Natural killer cell (primary cell): ENCODE measurements around the gene RAB8A. TPM values are rescaled to one million over a fixed set of nuclear protein-coding genes. Genes with fewer than 3 reads are reported as not detected.
A peak's percentile ranks its signal among the peaks of the same experiment; 100 is the strongest.

Source experiments
- ATAC-seq, 3 donors: fragments of 150-1000 bp in 2 of 3; fragments of 200-7000 bp in 1 of 3; cut with Tn5 transposase; 1 replicate in 1 of 3; 2 replicates in 2 of 3; pipeline ENCODE4 v1.10.0; 2021; ENCODE audit warnings: mild to moderate bottlenecking in 2 of 3, moderate library complexity in 2 of 3
- DNase-seq, 2 donors: peaks; one replicate each; pipeline versions ENCODE4 v3.0.0 to v3.0.0-alpha.2; 2013 to 2021; ENCODE audit warnings: mixed read lengths in 1 of 2
- H3K27ac ChIP-seq: one replicate; pipeline ENCODE4 v1.5.1; 2013; ENCODE audit warnings: mild to moderate bottlenecking, low read length
- H3K27me3 ChIP-seq: one replicate; pipeline ENCODE4 v1.6.1; 2013; ENCODE audit warnings: low read length; ENCODE audit not compliant: control insufficient read depth, insufficient read depth
- H3K36me3 ChIP-seq: one replicate; pipeline ENCODE4 v1.6.1; 2013; ENCODE audit warnings: low read length; ENCODE audit not compliant: control insufficient read depth, insufficient read depth
- H3K4me1 ChIP-seq: one replicate; pipeline ENCODE4 v1.6.1; 2013; ENCODE audit warnings: low read length; ENCODE audit not compliant: control insufficient read depth, insufficient read depth
- H3K4me3 ChIP-seq: one replicate; pipeline ENCODE4 v1.5.1; 2013; ENCODE audit warnings: low read length
- H3K9me3 ChIP-seq: one replicate; pipeline ENCODE4 v1.6.1; 2013; ENCODE audit warnings: low read length; ENCODE audit not compliant: control insufficient read depth, insufficient read depth
- H3K27ac Mint-ChIP-seq, 2 donors: one replicate each; pipeline ENCODE4 v1.8.0; 2022; ENCODE audit warnings: mild to moderate bottlenecking in 2 of 2, mixed read lengths in 2 of 2, moderate library complexity in 1 of 2
- H3K27me3 Mint-ChIP-seq, 2 donors: one replicate each; pipeline ENCODE4 v1.8.0; 2022; ENCODE audit warnings: low read depth in 2 of 2, mixed read lengths in 2 of 2
- H3K36me3 Mint-ChIP-seq: one replicate; pipeline ENCODE4 v1.8.0; 2022; ENCODE audit warnings: mixed read lengths
- H3K4me1 Mint-ChIP-seq, 2 donors: one replicate each; pipeline ENCODE4 v1.8.0; 2022; ENCODE audit warnings: mixed read lengths in 2 of 2
- H3K4me3 Mint-ChIP-seq: one replicate; pipeline ENCODE4 v1.8.0; 2022; ENCODE audit warnings: mild to moderate bottlenecking, moderate library complexity, mixed read lengths
- H3K9me3 Mint-ChIP-seq, 2 donors: one replicate each; pipeline ENCODE4 v1.8.0; 2022; ENCODE audit warnings: mixed read lengths in 2 of 2
- CTCF ChIP-seq: fragments of 200-600 bp; IDR thresholded peaks from one replicate; pipeline ENCODE4 v1.8.0; 2022; ENCODE audit warnings: antibody characterized with exemption
- WGBS: methylation state at CpG from one replicate; pipeline ENCODE4 v1.1.7; 2013; ENCODE audit warnings: missing lambda C conversion rate; ENCODE audit not compliant: insufficient coverage; 5-methylcytosine and 5-hydroxymethylcytosine counted together
- intact Hi-C: fragments of 100-400 bp; cut with micrococcal nuclease; formaldehyde crosslinking; loops from one replicate; pipeline ENCODE4 v1.14.2; 2022
- total RNA-seq, 4 donors: library from RNA; stranded (reverse); fragments of 120-200 nt in 1 of 4; gene quantifications; one replicate each; pipeline versions ENCODE4 v1.2.3 to v1.2.4, GENCODE V29; 2013 to 2022

The RAB8A gene
- total RNA-seq, 3 donors from 2014 or later (not counting 1 experiment from before 2014, with no cell fraction given) = 137 to 161 (median 149) TPM

- intact Hi-C loops = loop anchor here (5.0 kb wide), 1 partner anchor 36 kb away; the partner anchor contains the start of gene RAB8A
- no peak for TF ChIP-seq CTCF
- peak overlapping the region; percentile 52 for H3K27ac ChIP-seq
- Mint-ChIP-seq H3K27me3 (no peaks in the 10 kb centered on the region), H3K36me3 (no peaks in the 10 kb centered on the region), H3K4me1 (peaks cover 38 to 48% of the 10 kb centered on the region in 2 donors), H3K27ac (peak overlapping the region; percentile 99), H3K4me3 (peak overlapping the region; percentile 87), H3K9me3 (no peaks in the 10 kb centered on the region)
- no peak overlapping the region for H3K4me3 ChIP-seq
- H3K36me3 ChIP-seq = peaks cover 47% of the 10 kb centered on the region
- no peaks in the 10 kb centered on the region for H3K9me3 ChIP-seq
- ATAC-seq (no peak), DNase-seq (no peak)
- no peaks in the 10 kb centered on the region for H3K27me3 ChIP-seq
- WGBS = 44% methylated on average over 8 of the region's 8 CpGs
- H3K4me1 ChIP-seq = peaks cover 97% of the 10 kb centered on the region
Measured at GRCh38 chr19:16148443-16149229, 36.9 kb downstream of the RAB8A start.

GRCh38 chr19:16153582-16154336, 42.1 kb downstream of the RAB8A start:
- Histone ChIP-seq H3K27ac (peak overlapping the region; percentile 23), H3K4me3 (no peak overlapping the region), H3K36me3 (peaks cover 84% of the 10 kb centered on the region), H3K27me3 (no peaks in the 10 kb centered on the region), H3K9me3 (no peaks in the 10 kb centered on the region), H3K4me1 (peaks cover 73% of the 10 kb centered on the region)
- ATAC-seq (no peak), DNase-seq (no peak)
- TF ChIP-seq CTCF = no peak
- intact Hi-C loops = no loop called here
- WGBS = 95% methylated on average over 11 of the region's 11 CpGs
- H3K36me3 Mint-ChIP-seq = peaks cover 12% of the 10 kb centered on the region
- no peak overlapping the region for H3K4me3 Mint-ChIP-seq
- H3K27ac Mint-ChIP-seq = peak overlapping the region; percentile 99
- H3K27me3 Mint-ChIP-seq = no peaks in the 10 kb centered on the region
- peaks cover 42 to 53% of the 10 kb centered on the region in 2 donors for H3K4me1 Mint-ChIP-seq
- no peaks in the 10 kb centered on the region for H3K9me3 Mint-ChIP-seq

GRCh38 chr19:16154557-16154956, 42.9 kb downstream of the RAB8A start:
- no peaks in the 10 kb centered on the region for H3K9me3 Mint-ChIP-seq
- H3K36me3 Mint-ChIP-seq = peaks cover 12% of the 10 kb centered on the region
- WGBS = 98% methylated on average over 8 of the region's 8 CpGs
- H3K4me1 ChIP-seq = peaks cover 65% of the 10 kb centered on the region
- intact Hi-C loops = no loop called here
- H3K36me3 ChIP-seq = peaks cover 76% of the 10 kb centered on the region
- H3K4me3 ChIP-seq = no peak overlapping the region
- no peak for ATAC-seq
- no peak for TF ChIP-seq CTCF
- no peaks in the 10 kb centered on the region for H3K27me3 ChIP-seq
- H3K4me1 Mint-ChIP-seq = peaks cover 34 to 45% of the 10 kb centered on the region in 2 donors
- peak overlapping the region; percentile 99 for H3K27ac Mint-ChIP-seq
- DNase-seq = no peak
- H3K4me3 Mint-ChIP-seq = no peak overlapping the region
- H3K27me3 Mint-ChIP-seq = no peaks in the 10 kb centered on the region
- H3K9me3 ChIP-seq = no peaks in the 10 kb centered on the region
- no peak overlapping the region for H3K27ac ChIP-seq
